ENCODE results near the gene PADI1.
A peak's percentile ranks its signal among the peaks of the same experiment; 100 is the strongest.

The PADI1 gene

DNA sequence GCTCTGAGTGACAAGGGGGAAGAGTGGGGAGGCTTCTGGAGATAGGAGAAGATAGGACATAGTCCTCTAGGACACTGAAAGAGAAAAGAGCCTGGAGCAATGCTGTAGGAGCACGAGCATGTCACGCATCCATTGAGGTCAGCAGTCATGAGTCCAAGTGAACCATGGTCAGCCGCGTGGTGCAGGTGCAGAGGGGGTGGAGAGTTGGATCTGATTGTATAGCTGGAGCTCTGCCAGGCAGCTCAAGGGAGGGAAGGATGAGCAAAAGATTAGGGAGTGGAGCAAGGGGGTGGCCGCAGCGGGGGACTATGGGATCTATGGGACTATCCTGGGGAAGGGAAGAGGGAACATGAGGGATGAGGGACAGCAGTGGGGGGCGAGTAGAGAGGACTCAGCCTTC is 14.0 kb downstream of the PADI1 start:
- H3K4me1 ChIP-seq (ENCODE audit: control insufficient read depth, insufficient read depth, low read length) = no peaks in the 10 kb centered on the region
- POLR2A ChIA-PET = no interaction called here
- H3K9me3 ChIP-seq (ENCODE audit: control insufficient read depth, insufficient read depth, low read depth, low read length) = no peaks in the 10 kb centered on the region
- CTCF ChIA-PET = no interaction called here
- H3K4me3 ChIP-seq (ENCODE audit: low read depth, low read length) = no peak overlapping the region
- H3K27ac ChIP-seq (ENCODE audit: extremely low read depth, low read depth, low read length) = no peak overlapping the region
- H3K36me3 ChIP-seq (ENCODE audit: control insufficient read depth in 2 of 2, insufficient read depth in 1 of 2, low read length in 2 of 2) = no peaks in the 10 kb centered on the region
- TF ChIP-seq WT1 (tag by site-specific recombination; IDR thresholded peaks at IDR 0.05) (peak; percentile 93), ZIC2 (tag by site-specific recombination; IDR thresholded peaks at IDR 0.05) (0 out of 2 replicates have a peak, but pooled peaks have one; percentile 24), GLIS2 (tag by site-specific recombination; IDR thresholded peaks at IDR 0.05) (peak; percentile 19; the same call in 1 of the 2 replicates), ZNF433 (tag by site-specific recombination; IDR thresholded peaks at IDR 0.05; ENCODE audit: low read depth) (no peak), EGR2 (tag by site-specific recombination; IDR thresholded peaks at IDR 0.05; ENCODE audit: low read depth) (peak; percentile 39; the same call in 1 of the 2 replicates), ZNF175 (tag by site-specific recombination; IDR thresholded peaks at IDR 0.05) (no peak)
- TF ChIP-seq, protein P1, sequence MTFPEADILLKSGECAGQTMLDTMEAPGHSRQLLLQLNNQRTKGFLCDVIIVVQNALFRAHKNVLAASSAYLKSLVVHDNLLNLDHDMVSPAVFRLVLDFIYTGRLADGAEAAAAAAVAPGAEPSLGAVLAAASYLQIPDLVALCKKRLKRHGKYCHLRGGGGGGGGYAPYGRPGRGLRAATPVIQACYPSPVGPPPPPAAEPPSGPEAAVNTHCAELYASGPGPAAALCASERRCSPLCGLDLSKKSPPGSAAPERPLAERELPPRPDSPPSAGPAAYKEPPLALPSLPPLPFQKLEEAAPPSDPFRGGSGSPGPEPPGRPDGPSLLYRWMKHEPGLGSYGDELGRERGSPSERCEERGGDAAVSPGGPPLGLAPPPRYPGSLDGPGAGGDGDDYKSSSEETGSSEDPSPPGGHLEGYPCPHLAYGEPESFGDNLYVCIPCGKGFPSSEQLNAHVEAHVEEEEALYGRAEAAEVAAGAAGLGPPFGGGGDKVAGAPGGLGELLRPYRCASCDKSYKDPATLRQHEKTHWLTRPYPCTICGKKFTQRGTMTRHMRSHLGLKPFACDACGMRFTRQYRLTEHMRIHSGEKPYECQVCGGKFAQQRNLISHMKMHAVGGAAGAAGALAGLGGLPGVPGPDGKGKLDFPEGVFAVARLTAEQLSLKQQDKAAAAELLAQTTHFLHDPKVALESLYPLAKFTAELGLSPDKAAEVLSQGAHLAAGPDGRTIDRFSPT (tag by site-specific recombination; IDR thresholded peaks at IDR 0.05) = no peak
- TF ChIP-seq, protein P2, sequence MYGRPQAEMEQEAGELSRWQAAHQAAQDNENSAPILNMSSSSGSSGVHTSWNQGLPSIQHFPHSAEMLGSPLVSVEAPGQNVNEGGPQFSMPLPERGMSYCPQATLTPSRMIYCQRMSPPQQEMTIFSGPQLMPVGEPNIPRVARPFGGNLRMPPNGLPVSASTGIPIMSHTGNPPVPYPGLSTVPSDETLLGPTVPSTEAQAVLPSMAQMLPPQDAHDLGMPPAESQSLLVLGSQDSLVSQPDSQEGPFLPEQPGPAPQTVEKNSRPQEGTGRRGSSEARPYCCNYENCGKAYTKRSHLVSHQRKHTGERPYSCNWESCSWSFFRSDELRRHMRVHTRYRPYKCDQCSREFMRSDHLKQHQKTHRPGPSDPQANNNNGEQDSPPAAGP (tag by site-specific recombination; IDR thresholded peaks at IDR 0.05) = peak; percentile 64

DNA sequence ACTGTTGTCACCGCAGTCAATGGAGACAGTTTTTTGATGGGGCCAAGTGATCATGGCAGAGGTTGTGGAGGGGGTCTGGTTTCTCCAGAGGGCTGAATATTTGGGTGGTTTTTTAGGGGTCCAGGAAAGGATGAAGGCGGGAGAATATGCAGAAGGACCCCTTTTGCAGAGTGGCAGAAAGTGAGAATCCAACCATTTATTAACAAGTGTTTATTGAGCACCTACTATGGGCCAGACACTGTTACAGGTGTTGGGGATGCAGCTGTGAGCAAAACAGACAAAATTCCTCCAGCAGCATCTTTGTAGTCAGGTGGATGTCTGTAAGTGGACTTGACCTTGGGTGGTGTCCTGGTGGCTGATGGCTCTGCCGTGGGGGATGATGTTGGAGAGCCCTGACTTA is 15.4 kb downstream of the PADI1 start:
- H3K4me3 ChIP-seq (ENCODE audit: low read depth, low read length) = no peak overlapping the region
- H3K9me3 ChIP-seq (ENCODE audit: control insufficient read depth, insufficient read depth, low read depth, low read length) = no peaks in the 10 kb centered on the region
- no peaks in the 10 kb centered on the region for H3K4me1 ChIP-seq (ENCODE audit: control insufficient read depth, insufficient read depth, low read length)
- POLR2A ChIA-PET = no interaction called here
- CTCF ChIA-PET = no interaction called here
- TF ChIP-seq HOXD13 (CRISPR knock-in tag; IDR thresholded peaks at IDR 0.05; ENCODE audit: borderline replicate concordance) (no peak), ZNF664 (tag by site-specific recombination; IDR thresholded peaks at IDR 0.05) (peak; percentile 91), ZNF133 (tag by site-specific recombination; IDR thresholded peaks at IDR 0.05) (no peak)
- TF ChIP-seq, protein P3, sequence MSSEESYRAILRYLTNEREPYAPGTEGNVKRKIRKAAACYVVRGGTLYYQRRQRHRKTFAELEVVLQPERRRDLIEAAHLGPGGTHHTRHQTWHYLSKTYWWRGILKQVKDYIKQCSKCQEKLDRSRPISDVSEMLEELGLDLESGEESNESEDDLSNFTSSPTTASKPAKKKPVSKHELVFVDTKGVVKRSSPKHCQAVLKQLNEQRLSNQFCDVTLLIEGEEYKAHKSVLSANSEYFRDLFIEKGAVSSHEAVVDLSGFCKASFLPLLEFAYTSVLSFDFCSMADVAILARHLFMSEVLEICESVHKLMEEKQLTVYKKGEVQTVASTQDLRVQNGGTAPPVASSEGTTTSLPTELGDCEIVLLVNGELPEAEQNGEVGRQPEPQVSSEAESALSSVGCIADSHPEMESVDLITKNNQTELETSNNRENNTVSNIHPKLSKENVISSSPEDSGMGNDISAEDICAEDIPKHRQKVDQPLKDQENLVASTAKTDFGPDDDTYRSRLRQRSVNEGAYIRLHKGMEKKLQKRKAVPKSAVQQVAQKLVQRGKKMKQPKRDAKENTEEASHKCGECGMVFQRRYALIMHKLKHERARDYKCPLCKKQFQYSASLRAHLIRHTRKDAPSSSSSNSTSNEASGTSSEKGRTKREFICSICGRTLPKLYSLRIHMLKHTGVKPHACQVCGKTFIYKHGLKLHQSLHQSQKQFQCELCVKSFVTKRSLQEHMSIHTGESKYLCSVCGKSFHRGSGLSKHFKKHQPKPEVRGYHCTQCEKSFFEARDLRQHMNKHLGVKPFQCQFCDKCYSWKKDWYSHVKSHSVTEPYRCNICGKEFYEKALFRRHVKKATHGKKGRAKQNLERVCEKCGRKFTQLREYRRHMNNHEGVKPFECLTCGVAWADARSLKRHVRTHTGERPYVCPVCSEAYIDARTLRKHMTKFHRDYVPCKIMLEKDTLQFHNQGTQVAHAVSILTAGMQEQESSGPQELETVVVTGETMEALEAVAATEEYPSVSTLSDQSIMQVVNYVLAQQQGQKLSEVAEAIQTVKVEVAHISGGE (tag by site-specific recombination; conservative IDR thresholded peaks at IDR 0.05; ENCODE audit: low read depth) = no peak
- TF ChIP-seq, protein P4, sequence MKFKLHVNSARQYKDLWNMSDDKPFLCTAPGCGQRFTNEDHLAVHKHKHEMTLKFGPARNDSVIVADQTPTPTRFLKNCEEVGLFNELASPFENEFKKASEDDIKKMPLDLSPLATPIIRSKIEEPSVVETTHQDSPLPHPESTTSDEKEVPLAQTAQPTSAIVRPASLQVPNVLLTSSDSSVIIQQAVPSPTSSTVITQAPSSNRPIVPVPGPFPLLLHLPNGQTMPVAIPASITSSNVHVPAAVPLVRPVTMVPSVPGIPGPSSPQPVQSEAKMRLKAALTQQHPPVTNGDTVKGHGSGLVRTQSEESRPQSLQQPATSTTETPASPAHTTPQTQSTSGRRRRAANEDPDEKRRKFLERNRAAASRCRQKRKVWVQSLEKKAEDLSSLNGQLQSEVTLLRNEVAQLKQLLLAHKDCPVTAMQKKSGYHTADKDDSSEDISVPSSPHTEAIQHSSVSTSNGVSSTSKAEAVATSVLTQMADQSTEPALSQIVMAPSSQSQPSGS (tag by site-specific recombination; IDR thresholded peaks at IDR 0.05; ENCODE audit: low read depth) = no peak
- TF ChIP-seq, protein P5, sequence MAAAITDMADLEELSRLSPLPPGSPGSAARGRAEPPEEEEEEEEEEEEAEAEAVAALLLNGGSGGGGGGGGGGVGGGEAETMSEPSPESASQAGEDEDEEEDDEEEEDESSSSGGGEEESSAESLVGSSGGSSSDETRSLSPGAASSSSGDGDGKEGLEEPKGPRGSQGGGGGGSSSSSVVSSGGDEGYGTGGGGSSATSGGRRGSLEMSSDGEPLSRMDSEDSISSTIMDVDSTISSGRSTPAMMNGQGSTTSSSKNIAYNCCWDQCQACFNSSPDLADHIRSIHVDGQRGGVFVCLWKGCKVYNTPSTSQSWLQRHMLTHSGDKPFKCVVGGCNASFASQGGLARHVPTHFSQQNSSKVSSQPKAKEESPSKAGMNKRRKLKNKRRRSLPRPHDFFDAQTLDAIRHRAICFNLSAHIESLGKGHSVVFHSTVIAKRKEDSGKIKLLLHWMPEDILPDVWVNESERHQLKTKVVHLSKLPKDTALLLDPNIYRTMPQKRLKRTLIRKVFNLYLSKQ (tag by site-specific recombination; IDR thresholded peaks at IDR 0.05; ENCODE audit: borderline replicate concordance) = no peak
- H3K36me3 ChIP-seq (ENCODE audit: control insufficient read depth in 2 of 2, insufficient read depth in 1 of 2, low read length in 2 of 2) = no peaks in the 10 kb centered on the region
- no peak overlapping the region for H3K27ac ChIP-seq (ENCODE audit: extremely low read depth, low read depth, low read length)

Measured in HEK293 (cell line).